ENCODE results near the gene WDR1.

Gene WDR1

DNA sequence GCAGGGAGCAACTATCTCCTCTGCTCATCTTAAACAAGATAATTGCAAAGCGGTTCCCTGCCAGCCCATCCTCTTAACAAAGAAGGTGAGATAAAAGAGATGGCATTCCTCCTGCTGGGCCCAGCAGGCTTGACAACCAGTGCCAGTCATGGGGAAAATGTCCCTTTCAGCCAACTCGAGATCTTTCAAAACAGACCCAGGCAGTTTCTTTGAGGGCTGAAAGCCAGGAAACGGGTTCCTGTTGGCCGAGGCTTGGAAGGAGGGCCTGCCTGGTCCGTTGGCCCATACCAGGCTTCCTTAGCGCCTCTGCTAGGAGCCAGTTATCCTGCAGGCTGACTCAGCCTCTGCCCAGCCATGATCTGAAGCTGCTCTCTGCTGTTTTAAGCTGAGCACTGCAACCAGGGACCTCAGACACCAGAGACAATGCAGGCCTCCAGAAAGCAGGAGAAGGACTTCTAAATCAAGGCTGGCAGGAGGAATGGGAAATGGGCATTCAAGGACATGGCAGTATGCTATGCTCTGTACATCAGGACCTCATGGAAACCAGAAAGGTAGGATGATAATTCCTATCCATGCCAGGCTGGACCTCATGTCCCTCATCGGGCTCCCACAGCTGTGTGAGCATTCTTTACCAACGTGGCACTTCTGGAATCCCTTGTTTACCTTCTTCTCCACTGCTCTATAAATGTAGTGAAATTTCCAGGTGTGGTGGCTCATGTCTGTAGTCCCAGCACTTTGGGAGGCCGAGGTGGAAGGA is 52.9 kb downstream of the WDR1 start:
- Histone ChIP-seq H3K4me3 (ENCODE audit: low read depth, low read length) (no peak overlapping the region), H3K36me3 (replicated peaks) (peaks cover 14% of the 10 kb centered on the region), H3K27me3 (replicated peaks) (no peaks in the 10 kb centered on the region), H3K27ac (no peak overlapping the region)
- in situ Hi-C loops (cut with HindIII; ENCODE audit: low pct_ligation_motif_present, low sequenced_read_pairs), result no loop called here
- TF ChIP-seq, protein P1, sequence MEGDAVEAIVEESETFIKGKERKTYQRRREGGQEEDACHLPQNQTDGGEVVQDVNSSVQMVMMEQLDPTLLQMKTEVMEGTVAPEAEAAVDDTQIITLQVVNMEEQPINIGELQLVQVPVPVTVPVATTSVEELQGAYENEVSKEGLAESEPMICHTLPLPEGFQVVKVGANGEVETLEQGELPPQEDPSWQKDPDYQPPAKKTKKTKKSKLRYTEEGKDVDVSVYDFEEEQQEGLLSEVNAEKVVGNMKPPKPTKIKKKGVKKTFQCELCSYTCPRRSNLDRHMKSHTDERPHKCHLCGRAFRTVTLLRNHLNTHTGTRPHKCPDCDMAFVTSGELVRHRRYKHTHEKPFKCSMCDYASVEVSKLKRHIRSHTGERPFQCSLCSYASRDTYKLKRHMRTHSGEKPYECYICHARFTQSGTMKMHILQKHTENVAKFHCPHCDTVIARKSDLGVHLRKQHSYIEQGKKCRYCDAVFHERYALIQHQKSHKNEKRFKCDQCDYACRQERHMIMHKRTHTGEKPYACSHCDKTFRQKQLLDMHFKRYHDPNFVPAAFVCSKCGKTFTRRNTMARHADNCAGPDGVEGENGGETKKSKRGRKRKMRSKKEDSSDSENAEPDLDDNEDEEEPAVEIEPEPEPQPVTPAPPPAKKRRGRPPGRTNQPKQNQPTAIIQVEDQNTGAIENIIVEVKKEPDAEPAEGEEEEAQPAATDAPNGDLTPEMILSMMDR (IDR thresholded peaks at IDR 0.05; ENCODE audit: low read depth, low read length, missing control alignments), result peak; percentile 80
- DNase-seq, result peak; percentile 73

DNA sequence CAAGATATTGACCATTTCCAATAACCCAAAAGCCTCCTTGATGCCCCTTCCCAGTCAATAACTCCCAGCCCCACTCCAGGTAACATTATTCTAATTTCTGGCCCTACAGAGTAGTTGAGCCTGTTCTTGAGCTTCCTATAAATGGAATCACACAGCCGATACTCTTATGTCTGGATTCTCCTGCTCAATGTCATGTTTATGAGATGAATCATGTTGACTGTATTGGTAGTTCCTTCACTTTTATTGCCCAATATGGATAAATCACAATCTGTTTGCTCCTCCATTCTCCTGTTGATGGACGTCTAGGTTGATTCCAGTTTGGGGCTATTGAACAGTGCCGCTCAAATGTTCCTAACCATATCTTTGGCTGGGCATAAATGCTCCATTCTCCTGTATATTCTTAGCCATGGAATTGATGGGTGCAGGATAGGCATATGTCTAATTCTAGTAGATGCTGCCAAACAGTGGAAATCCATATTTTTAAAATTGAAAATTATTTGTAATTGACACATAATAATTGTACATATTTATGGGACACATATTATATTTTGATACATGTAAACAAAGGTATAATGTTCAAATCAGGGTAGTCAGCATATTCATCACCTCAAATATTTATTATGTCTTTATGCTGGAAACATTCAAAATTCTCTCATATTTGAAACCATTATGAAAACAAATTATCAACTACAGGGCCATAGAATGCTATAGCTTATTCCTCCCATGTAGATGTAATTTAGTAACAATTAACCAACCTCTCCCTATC is 54.8 kb downstream of the WDR1 start:
- no peak overlapping the region for H3K27ac ChIP-seq

DNA sequence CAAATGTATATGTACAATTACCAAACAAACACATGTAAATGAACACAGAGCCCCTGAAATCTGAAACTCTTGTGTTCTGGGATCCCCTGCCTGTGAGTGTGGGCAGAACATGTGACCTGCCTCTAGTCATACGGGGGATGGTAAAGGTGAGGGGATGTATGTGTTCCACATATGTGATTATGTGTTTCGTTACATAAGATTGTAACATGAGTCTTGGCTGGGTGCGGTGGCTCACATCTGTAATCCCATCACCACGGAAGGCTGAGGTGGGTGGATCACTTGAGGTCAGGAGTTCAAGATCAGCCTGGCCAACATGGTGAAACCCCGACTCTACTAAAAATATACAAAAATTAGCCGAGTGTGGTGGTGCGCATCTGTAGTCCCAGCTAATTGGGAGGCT is 58.2 kb downstream of the WDR1 start:
- no peak overlapping the region for H3K27ac ChIP-seq
- in situ Hi-C loops (cut with HindIII; ENCODE audit: low pct_ligation_motif_present, low sequenced_read_pairs), result no loop called here
- H3K4me3 ChIP-seq (ENCODE audit: low read depth, low read length), result no peak overlapping the region
- TF ChIP-seq, protein P1 (IDR thresholded peaks at IDR 0.05; ENCODE audit: low read depth, low read length, missing control alignments), result no peak
- DNase-seq, result no peak
- H3K27me3 ChIP-seq (replicated peaks), result no peaks in the 10 kb centered on the region
- H3K36me3 ChIP-seq (replicated peaks), result no peaks in the 10 kb centered on the region

More for the DNA sequence above, 54.8 kb downstream of the WDR1 start:
- in situ Hi-C loops (cut with HindIII; ENCODE audit: low pct_ligation_motif_present, low sequenced_read_pairs), result no loop called here
- Histone ChIP-seq H3K27me3 (replicated peaks) (no peaks in the 10 kb centered on the region), H3K36me3 (replicated peaks) (peaks cover 10% of the 10 kb centered on the region), H3K4me3 (ENCODE audit: low read depth, low read length) (no peak overlapping the region)
- TF ChIP-seq, protein P1 (IDR thresholded peaks at IDR 0.05; ENCODE audit: low read depth, low read length, missing control alignments), result no peak
- DNase-seq, result no peak

DNA sequence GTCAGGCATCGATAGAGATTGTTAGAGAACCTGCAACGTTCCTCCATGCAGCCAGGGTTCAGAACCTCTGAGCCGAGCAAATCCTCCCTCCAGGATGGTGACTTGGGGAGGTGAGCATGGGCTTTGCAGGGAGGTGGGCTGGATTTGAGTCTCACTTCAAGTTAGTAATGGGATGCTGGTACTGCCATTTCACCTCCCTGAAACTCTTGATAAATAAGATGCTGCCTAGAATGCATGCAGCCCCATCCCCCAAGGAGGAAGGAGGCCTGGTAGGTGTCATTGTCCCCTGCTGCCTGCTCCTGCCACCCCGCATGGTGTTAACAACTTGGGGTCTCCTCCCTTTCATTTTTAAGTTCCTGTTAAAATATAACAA is 59.6 kb downstream of the WDR1 start:
- no peaks in the 10 kb centered on the region for H3K36me3 ChIP-seq (replicated peaks)
- H3K27me3 ChIP-seq (replicated peaks), result no peaks in the 10 kb centered on the region
- H3K4me3 ChIP-seq (ENCODE audit: low read depth, low read length), result no peak overlapping the region
- H3K27ac ChIP-seq, result no peak overlapping the region
- DNase-seq, result no peak
- TF ChIP-seq, protein P1 (IDR thresholded peaks at IDR 0.05; ENCODE audit: low read depth, low read length, missing control alignments), result no peak
- in situ Hi-C loops (cut with HindIII; ENCODE audit: low pct_ligation_motif_present, low sequenced_read_pairs), result no loop called here

DNA sequence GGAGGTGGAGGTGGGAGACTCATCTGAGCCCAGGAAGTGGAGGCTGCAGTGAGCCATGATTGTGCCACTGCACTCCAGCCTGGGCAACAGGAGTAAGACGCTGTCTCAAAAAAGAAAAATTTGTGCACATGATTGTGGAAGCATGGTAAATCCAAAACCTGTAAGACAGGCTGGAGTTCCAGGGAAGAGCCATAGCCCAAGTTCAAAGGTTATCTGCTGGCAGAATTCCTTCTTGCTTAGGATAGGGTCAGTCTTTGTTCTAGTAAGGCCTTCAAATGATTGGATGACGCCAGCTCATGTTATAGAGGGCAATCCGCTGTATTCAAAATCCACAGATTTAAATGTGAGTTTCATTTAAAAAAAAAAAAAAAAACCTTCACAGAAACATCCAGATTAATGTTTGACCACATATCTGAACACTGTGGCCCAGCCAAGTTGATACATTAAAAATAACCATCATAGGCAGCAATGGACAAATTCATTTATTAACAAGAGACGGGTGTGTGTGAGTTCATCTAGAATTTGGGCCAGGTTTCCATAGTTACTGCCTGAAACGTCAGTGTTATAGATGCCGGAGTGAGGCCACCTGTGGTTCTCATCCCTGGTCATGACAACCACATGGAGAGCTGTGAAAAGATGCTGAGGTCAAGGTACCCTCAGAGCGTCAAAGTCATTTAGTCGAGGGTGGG is 60.1 kb downstream of the WDR1 start:
- TF ChIP-seq, protein P1 (IDR thresholded peaks at IDR 0.05; ENCODE audit: low read depth, low read length, missing control alignments), result no peak
- Histone ChIP-seq H3K27ac (no peak overlapping the region), H3K4me3 (ENCODE audit: low read depth, low read length) (no peak overlapping the region), H3K27me3 (replicated peaks) (no peaks in the 10 kb centered on the region), H3K36me3 (replicated peaks) (no peaks in the 10 kb centered on the region)
- DNase-seq, result no peak
- in situ Hi-C loops (cut with HindIII; ENCODE audit: low pct_ligation_motif_present, low sequenced_read_pairs), result no loop called here
